DMS79 (cell line): ENCODE measurements around the gene WDR81.

Source experiments
- DNase-seq: peaks from one replicate; lab custom pipeline; 2025; lab: John Stamatoyannopoulos, UW

The WDR81 gene

GRCh38 chr17:1782171-1782567 lies 57.7 kb downstream of the WDR81 start:
- DNase-seq = no peak

DNA sequence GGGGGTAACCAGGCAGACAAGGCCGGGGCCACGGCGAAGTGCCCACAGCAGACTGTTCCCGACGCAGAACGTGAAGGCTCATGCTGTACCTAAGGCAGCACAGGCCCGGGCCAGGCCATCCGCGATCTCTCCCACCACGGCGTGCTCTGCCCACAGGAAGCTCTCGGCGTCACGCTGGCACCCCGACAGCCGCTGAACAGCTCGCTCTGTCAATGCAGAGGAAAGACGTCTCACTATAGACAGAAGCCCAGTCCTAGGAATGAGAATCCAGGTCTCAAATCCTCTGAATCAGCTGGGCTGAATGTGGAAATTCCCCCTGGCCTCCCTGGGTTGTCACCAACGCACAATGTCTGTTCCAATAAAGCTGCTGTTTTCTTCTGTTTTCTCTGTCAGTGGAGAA lies 58.8 kb downstream of the WDR81 start:
- no peak for DNase-seq

DNA sequence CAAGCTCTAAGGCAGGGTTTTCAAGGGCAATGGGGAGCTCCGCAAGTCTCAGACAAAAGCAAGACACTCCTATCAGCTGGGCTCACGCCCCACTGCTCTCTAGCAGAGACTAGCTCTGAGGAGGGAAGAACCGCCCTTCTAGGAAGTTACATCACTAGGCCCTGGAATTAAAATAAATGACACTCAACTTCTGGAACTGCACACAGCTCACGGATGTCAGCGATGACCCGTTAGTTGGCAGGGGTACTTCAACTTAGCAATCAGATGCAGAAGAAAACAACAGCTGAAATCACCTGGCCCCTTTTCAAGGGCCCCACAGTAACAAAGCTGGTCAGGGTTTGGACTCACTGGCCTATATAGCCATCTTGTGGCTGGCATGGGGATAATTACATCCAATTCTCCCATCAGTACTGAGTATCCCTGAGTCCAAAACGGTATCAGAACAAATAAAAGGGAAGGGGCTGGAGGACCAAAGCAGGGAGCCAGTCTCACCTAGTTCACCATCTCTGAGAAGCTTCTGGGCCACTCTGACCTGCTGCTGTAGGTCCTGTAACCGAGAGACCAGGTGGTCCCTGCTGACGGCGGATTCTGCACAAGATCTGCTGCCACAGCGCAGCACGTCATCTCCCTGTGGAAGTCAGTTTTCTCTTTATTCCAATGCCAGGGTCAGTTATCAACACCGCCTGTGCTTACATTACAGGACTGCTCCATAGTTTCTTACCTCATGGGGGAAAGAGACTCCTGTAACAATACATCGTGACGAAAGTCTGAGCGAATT lies 59.5 kb downstream of the WDR81 start:
- no peak for DNase-seq

DNA sequence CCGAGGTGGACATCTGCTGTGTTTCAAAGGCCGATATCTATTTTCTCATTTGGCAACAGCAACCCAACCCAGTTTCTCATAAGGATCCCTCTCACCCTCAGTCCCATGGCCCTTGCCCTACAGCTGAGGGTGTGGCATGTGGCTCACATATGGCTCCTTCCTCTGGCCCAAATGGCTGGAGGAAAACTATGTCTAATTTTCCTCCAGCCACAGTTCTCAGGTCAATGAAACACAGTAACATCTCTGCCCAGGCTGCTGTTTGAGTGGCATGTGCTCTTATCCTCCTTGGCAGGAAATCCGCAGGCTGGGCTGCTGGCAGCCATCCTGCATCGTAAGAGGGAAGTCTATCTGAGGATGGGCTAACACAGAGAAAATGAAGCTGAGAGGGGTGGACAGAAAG lies 61.4 kb downstream of the WDR81 start:
- no peak for DNase-seq

DNA sequence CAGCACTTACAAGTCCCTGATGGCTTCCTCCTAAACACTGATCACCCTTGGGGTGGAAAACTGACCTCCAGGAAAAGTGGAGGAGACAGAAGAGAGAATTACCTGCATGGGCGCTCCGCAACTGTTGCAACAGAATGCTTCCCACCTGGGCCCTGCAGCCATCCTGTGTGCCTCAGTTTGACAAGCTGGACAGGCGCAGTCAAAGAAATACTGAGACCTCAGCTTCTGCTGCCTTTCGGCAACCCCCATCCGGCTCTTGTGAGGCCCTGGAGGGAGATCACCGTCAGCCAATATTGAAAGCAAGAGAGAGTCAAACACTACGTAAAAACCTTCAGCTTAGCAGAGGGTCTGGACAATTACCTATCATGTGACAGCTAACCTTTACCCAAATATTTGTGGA lies 62.2 kb downstream of the WDR81 start:
- no peak for DNase-seq

DNA sequence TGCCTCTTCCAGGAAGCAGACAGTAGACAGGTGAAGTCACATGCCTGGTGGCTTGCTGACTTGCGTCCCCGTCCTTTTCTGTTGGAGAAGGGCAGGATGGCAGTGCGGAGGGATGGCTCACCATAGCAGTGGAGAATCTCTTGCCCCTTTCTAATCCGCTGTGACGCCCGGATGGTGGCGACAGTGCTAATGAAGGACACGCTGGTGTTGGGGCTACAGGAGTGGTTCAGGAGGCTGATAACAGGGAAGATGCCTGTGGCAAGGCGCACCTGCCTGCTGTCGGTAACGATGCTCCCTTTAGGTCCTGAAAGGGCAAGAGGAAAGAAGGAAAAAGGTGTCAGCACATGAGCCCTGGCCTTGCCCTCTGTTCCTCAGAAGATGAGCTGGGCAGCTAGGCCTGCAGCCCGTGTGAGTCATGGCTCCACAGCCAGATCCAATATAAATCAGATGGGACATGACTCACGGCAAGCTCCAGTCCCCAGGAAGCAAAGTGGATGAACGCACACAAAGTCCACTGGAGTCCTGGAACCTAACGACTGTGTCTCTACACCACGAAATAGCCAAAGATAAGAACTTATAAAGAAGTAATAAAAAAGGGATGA lies 62.9 kb downstream of the WDR81 start:
- DNase-seq = no peak
